Trophoblast cell (in vitro differentiated cells and primary cell): ENCODE measurements around the gene C10orf90.

Source experiments
- DNase-seq, 2 donors: peaks; one replicate each; pipeline ENCODE4 v3.0.0-alpha.2; 2016
- H2AFZ ChIP-seq: 2 replicates; pipeline ENCODE4 v1.6.1; 2013; ENCODE audit warnings: low read length, moderate library complexity, mild to moderate bottlenecking; ENCODE audit not compliant: insufficient read depth, poor library complexity
- H2AK5ac ChIP-seq: 2 replicates; pipeline ENCODE4 v1.6.1; 2013; ENCODE audit warnings: mild to moderate bottlenecking, low read length
- H2BK120ac ChIP-seq: 2 replicates; pipeline ENCODE4 v1.6.1; 2013; ENCODE audit warnings: low read length, mild to moderate bottlenecking, moderate library complexity; ENCODE audit not compliant: insufficient read depth, poor library complexity
- H2BK12ac ChIP-seq: 2 replicates; pipeline ENCODE4 v1.6.1; 2013; ENCODE audit warnings: mild to moderate bottlenecking, low read length, moderate library complexity
- H2BK5ac ChIP-seq: 2 replicates; pipeline ENCODE4 v1.6.1; 2013; ENCODE audit warnings: low read length, low read depth, moderate library complexity, mild to moderate bottlenecking; ENCODE audit not compliant: poor library complexity
- H3K14ac ChIP-seq: 2 replicates; pipeline ENCODE4 v1.6.1; 2013; ENCODE audit warnings: mild to moderate bottlenecking, low read length
- H3K18ac ChIP-seq: 2 replicates; pipeline ENCODE4 v1.6.1; 2013; ENCODE audit warnings: mild to moderate bottlenecking, low read length
- H3K23ac ChIP-seq: 2 replicates; pipeline ENCODE4 v1.6.1; 2013; ENCODE audit warnings: low read length
- H3K27ac ChIP-seq: 2 replicates; pipeline ENCODE4 v1.5.1; 2013; ENCODE audit warnings: low read depth, mild to moderate bottlenecking, inconsistent platforms, low read length, moderate library complexity
- H3K27me3 ChIP-seq: 2 replicates; pipeline ENCODE4 v1.6.1; 2013; ENCODE audit warnings: inconsistent platforms, mild to moderate bottlenecking, low read length, moderate library complexity; ENCODE audit not compliant: insufficient read depth
- H3K36me3 ChIP-seq, 2 experiments: 1 replicate in 1 of 2; 2 replicates in 1 of 2; pipeline ENCODE4 v1.6.1; 2013; ENCODE audit warnings: low read length in 2 of 2, mild to moderate bottlenecking in 2 of 2, moderate library complexity in 1 of 2; ENCODE audit not compliant: insufficient read depth in 2 of 2, control insufficient read depth in 1 of 2
- H3K4ac ChIP-seq: 2 replicates; pipeline ENCODE4 v1.6.1; 2013; ENCODE audit warnings: low read depth, mild to moderate bottlenecking, low read length, moderate library complexity
- H3K4me1 ChIP-seq, 2 experiments: 1 replicate in 1 of 2; 2 replicates in 1 of 2; pipeline ENCODE4 v1.6.1; 2013; ENCODE audit warnings: low read length in 2 of 2, mild to moderate bottlenecking in 2 of 2, moderate library complexity in 1 of 2; ENCODE audit not compliant: insufficient read depth in 2 of 2, control insufficient read depth in 1 of 2
- H3K4me2 ChIP-seq: 2 replicates; pipeline ENCODE4 v1.6.1; 2013; ENCODE audit warnings: inconsistent platforms, mild to moderate bottlenecking, low read length, moderate library complexity
- H3K4me3 ChIP-seq: 2 replicates; pipeline ENCODE4 v1.5.1; 2013; ENCODE audit warnings: mild to moderate bottlenecking, low read depth, low read length, inconsistent platforms
- H3K79me1 ChIP-seq: one replicate; pipeline ENCODE4 v1.6.1; 2013; ENCODE audit warnings: low read length
- H3K79me2 ChIP-seq: 2 replicates; pipeline ENCODE4 v1.6.1; 2013; ENCODE audit warnings: low read length, mild to moderate bottlenecking; ENCODE audit not compliant: control insufficient read depth, insufficient read depth, poor library complexity
- H3K9ac ChIP-seq: 2 replicates; pipeline ENCODE4 v1.6.1; 2013; ENCODE audit warnings: mild to moderate bottlenecking, low read length
- H3K9me3 ChIP-seq: 2 replicates; pipeline ENCODE4 v1.6.1; 2013; ENCODE audit warnings: low read depth, mild to moderate bottlenecking, control low read depth, inconsistent platforms, low read length; ENCODE audit not compliant: insufficient read depth
- H4K12ac ChIP-seq: 2 replicates; pipeline ENCODE4 v1.6.1; 2013; ENCODE audit warnings: low read depth, mild to moderate bottlenecking, low read length, moderate library complexity
- H4K8ac ChIP-seq: 2 replicates; pipeline ENCODE4 v1.6.1; 2013; ENCODE audit warnings: low read depth, mild to moderate bottlenecking, low read length, moderate library complexity
- H4K91ac ChIP-seq: one replicate; pipeline ENCODE4 v1.6.1; 2013; ENCODE audit warnings: low read depth, mild to moderate bottlenecking, low read length, moderate library complexity
- WGBS: extraction: QIAGEN DNeasy Blood & Tissue Kit; methylation state at CpG from one replicate; pipeline ENCODE4 v1.1.7; 2013; ENCODE audit warnings: missing lambda C conversion rate; ENCODE audit not compliant: insufficient read length, insufficient coverage; ENCODE audit errors: extremely low coverage; 5-methylcytosine and 5-hydroxymethylcytosine counted together

Gene C10orf90

DNA sequence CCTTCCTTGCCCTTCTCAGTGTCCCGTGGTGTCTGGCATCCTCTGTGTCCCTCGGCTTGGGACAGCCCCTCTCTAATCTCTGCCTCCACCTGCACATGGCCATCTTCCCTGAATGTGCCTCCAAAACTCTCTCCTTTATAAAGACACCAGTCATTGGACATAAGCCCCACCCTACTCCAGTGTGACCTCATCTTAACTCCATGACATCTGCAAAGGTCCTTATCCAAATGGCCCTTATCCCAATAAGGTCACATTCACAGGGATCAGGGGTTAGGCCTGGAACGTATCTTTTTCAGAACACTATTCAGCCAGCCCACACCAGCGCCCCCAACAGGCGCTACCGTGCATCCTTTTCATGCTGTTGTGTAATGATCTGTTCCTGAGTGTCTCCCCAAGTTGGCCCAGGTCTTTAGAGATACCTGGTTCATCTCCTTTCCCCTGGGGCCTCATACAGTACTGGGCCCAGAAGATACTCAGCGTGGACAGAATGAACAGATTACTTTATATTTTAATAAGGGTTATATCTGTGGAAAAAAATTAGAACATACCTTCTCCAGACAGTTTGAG is 149.7 kb downstream of the C10orf90 start:
- H3K4me3 ChIP-seq: no peak overlapping the region
- H3K4ac ChIP-seq: no peak overlapping the region
- H2BK5ac ChIP-seq: no peak overlapping the region
- H3K27me3 ChIP-seq: no peaks in the 10 kb centered on the region
- no peaks in the 10 kb centered on the region for H3K36me3 ChIP-seq
- no peak overlapping the region for H4K12ac ChIP-seq
- no CpG with 5 or more reads among the region's 7 CpGs for WGBS
- H2AK5ac ChIP-seq: no peak overlapping the region
- H3K79me1 ChIP-seq: no peaks in the 10 kb centered on the region
- H3K4me1 ChIP-seq: peaks cover 0 to 7% of the 10 kb centered on the region in 2 experiments
- H3K9ac ChIP-seq: no peak overlapping the region
- H2BK120ac ChIP-seq: no peak overlapping the region
- H2AFZ ChIP-seq: no peak overlapping the region
- no peak overlapping the region for H3K27ac ChIP-seq
- no peak overlapping the region for H3K4me2 ChIP-seq
- H3K79me2 ChIP-seq: no peaks in the 10 kb centered on the region
- no peak overlapping the region for H3K18ac ChIP-seq
- no peaks in the 10 kb centered on the region for H3K9me3 ChIP-seq
- H4K8ac ChIP-seq: no peak overlapping the region
- H3K23ac ChIP-seq: no peak overlapping the region
- H3K14ac ChIP-seq: no peak overlapping the region
- H2BK12ac ChIP-seq: no peak overlapping the region
- no peak overlapping the region for H4K91ac ChIP-seq
- DNase-seq: no peak

- Histone ChIP-seq H3K9ac (no peak overlapping the region), H4K8ac (no peak overlapping the region), H3K14ac (no peak overlapping the region), H3K4ac (no peak overlapping the region), H2AFZ (no peak overlapping the region), H3K79me2 (no peaks in the 10 kb centered on the region), H3K79me1 (no peaks in the 10 kb centered on the region), H3K4me3 (no peak overlapping the region), H3K9me3 (no peaks in the 10 kb centered on the region), H2BK12ac (no peak overlapping the region), H2BK120ac (no peak overlapping the region), H4K91ac (no peak overlapping the region), H3K27me3 (no peaks in the 10 kb centered on the region), H2AK5ac (no peak overlapping the region), H3K36me3 (no peaks in the 10 kb centered on the region), H3K4me2 (no peak overlapping the region), H3K27ac (no peak overlapping the region), H3K4me1 (peaks cover 0 to 7% of the 10 kb centered on the region in 2 experiments), H3K18ac (no peak overlapping the region), H3K23ac (no peak overlapping the region), H2BK5ac (no peak overlapping the region), H4K12ac (no peak overlapping the region)
- DNase-seq: no peak
- no CpG with 5 or more reads among the region's 7 CpGs for WGBS
Observed at GRCh38 chr10:126519992-126520391, 150.5 kb downstream of the C10orf90 start.

DNA sequence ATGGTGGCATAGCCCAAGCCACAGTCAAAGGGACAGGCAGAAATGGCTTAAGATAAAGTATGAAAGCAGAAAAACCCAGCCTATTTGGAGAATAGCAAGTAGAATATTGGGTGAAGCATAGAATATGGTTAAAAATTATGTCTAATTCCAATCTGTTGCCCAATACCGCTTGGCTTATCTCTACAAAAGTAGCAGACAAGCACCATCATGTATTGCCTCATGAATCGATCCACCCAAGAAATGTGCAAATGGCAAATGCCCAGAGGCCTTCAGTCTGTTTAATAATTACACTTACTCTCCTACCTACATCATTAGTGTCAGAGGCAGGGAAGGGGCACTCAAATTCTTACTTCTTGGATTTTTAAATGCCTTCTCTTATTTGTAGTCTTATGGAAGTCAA is 151.3 kb downstream of the C10orf90 start:
- H3K23ac ChIP-seq: no peak overlapping the region
- H3K4me3 ChIP-seq: no peak overlapping the region
- no peak overlapping the region for H2BK120ac ChIP-seq
- H2AK5ac ChIP-seq: no peak overlapping the region
- WGBS: no CpG with 5 or more reads among the region's 2 CpGs
- H3K27me3 ChIP-seq: no peaks in the 10 kb centered on the region
- H2AFZ ChIP-seq: no peak overlapping the region
- no peak overlapping the region for H3K4me2 ChIP-seq
- no peak overlapping the region for H4K12ac ChIP-seq
- H3K4me1 ChIP-seq: peaks cover 0 to 7% of the 10 kb centered on the region in 2 experiments
- no peak overlapping the region for H4K8ac ChIP-seq
- H3K79me1 ChIP-seq: no peaks in the 10 kb centered on the region
- no peaks in the 10 kb centered on the region for H3K36me3 ChIP-seq
- no peak overlapping the region for H2BK5ac ChIP-seq
- H2BK12ac ChIP-seq: no peak overlapping the region
- DNase-seq: peak in 1 of 2 donors; percentile 47
- H3K18ac ChIP-seq: no peak overlapping the region
- no peak overlapping the region for H3K9ac ChIP-seq
- H3K79me2 ChIP-seq: no peaks in the 10 kb centered on the region
- no peak overlapping the region for H3K14ac ChIP-seq
- H3K4ac ChIP-seq: no peak overlapping the region
- H3K27ac ChIP-seq: no peak overlapping the region
- no peak overlapping the region for H4K91ac ChIP-seq
- H3K9me3 ChIP-seq: no peaks in the 10 kb centered on the region

DNA sequence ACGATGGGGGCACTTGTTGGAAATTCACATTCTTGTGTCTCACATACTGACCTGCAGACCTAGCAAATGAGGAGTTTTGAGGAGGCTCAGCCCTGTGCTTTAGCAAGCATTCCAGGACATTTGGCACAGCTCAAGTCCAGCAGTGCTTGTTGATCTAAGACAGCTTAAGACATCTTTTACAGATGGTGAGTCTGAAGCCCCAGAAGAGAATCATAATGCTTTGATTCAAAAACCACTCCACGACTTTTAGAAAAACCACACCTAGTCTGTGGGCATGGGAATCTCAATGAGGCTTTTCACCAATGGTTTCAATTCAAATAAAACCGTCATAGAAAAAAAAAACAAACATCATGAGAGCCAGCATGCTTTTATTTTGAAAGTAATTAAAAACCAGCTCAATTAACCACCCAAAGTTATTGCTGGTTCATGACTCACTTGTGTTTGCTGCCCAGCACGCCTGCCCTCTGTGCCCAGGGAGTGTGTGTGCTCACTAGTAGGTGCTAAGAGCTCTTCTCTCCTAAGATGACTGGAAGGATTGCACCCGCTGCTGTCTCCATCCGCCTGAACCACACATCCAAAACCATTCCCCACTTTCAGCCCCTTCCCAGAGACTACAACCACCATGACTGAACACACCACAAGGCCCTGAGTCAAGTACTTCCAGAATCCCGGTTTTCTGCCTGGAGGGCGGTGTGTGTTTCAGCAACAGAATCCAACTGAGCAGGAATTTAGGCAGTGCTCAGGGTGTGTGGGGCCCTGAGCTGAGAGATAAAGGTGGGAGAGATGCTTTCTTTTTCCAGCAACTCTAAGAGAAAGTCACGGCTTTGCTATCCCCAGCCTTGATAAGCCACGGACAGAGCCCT is 152.0 kb downstream of the C10orf90 start:
- Histone ChIP-seq H3K9ac (no peak overlapping the region), H3K18ac (no peak overlapping the region), H2AFZ (no peak overlapping the region), H2BK5ac (no peak overlapping the region), H3K14ac (no peak overlapping the region), H3K4me1 (peaks cover 0 to 7% of the 10 kb centered on the region in 2 experiments), H3K27ac (peak overlapping the region; percentile 39), H3K9me3 (no peaks in the 10 kb centered on the region), H3K4ac (no peak overlapping the region), H4K12ac (no peak overlapping the region), H3K79me2 (no peaks in the 10 kb centered on the region), H3K79me1 (no peaks in the 10 kb centered on the region), H3K4me3 (no peak overlapping the region), H3K27me3 (no peaks in the 10 kb centered on the region), H2AK5ac (no peak overlapping the region), H3K4me2 (no peak overlapping the region), H3K23ac (no peak overlapping the region), H2BK12ac (no peak overlapping the region), H4K91ac (no peak overlapping the region), H4K8ac (no peak overlapping the region), H2BK120ac (no peak overlapping the region), H3K36me3 (no peaks in the 10 kb centered on the region)
- DNase-seq: peak; percentile 57 to 75
- no CpG with 5 or more reads among the region's 10 CpGs for WGBS
